ENCODE data around the gene CA12. TPM values are rescaled to one million over a fixed set of nuclear protein-coding genes. Genes with fewer than 3 reads are reported as not detected.

The CA12 gene
- total and polyA plus RNA-seq, 2 donors (not counting 3 experiments of a cell fraction or from before 2014, with no cell fraction given), result 1.1 to 5.9 TPM

DNA sequence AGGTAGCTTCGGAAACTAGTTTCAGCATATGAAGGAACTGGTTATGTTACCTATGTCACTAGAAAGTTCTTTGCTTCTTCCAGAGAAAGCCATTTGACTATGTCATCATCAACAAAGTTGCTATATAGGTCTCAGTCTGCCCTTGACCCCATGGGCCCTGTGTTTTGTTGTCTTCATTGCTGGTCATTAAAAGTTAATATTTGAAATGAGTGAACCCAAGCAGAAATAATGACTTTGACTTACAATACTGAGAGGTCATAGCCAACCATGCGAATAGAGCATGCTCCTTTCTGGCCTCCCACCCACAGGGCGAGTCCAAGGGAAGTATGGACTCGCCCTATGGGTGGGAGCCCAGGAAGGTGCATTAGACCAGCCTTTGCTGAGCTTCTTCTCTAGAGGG, 63.3 kb downstream of the CA12 start:
- no peaks in the 10 kb centered on the region for H3K4me1 ChIP-seq (ENCODE audit: control insufficient read depth, extremely low read depth, insufficient read depth, low read length)
- no peak overlapping the region for H3K4me3 ChIP-seq (replicated peaks in 1 of 3; ENCODE audit: insufficient read depth in 1 of 3, low read depth in 1 of 3, low read length in 3 of 3)
- H3K79me2 ChIP-seq (ENCODE audit: control insufficient read depth, insufficient read depth, low read length), result no peaks in the 10 kb centered on the region
- H3K36me3 ChIP-seq (ENCODE audit: control insufficient read depth in 2 of 2, extremely low read depth in 1 of 2, insufficient read depth in 2 of 2, low read length in 2 of 2), result no peaks in the 10 kb centered on the region
- intact Hi-C loops (cut with micrococcal nuclease) (no loop called here), dilution Hi-C loops (cut with MboI; ENCODE audit: extremely low pct_ligation_motif_present, low sequenced_read_pairs) (no loop called here)
- no TSS peak for BruUV-seq (replicated peaks)
- H2AFZ ChIP-seq (ENCODE audit: low read depth, low read length), result no peak overlapping the region
- H3K9me1 ChIP-seq (replicated peaks; ENCODE audit: control insufficient read depth, extremely low read depth, insufficient read depth, low read length), result no peaks in the 10 kb centered on the region
- H3K27ac ChIP-seq (ENCODE audit: insufficient read depth, low read depth, low read length), result no peak overlapping the region
- ChIA-PET POLR2A (no interaction called here), CTCF (no interaction called here)
- H3K9me3 ChIP-seq (replicated peaks; ENCODE audit: control insufficient read depth, insufficient read depth, low read length), result no peaks in the 10 kb centered on the region
- TF ChIP-seq, protein P1, sequence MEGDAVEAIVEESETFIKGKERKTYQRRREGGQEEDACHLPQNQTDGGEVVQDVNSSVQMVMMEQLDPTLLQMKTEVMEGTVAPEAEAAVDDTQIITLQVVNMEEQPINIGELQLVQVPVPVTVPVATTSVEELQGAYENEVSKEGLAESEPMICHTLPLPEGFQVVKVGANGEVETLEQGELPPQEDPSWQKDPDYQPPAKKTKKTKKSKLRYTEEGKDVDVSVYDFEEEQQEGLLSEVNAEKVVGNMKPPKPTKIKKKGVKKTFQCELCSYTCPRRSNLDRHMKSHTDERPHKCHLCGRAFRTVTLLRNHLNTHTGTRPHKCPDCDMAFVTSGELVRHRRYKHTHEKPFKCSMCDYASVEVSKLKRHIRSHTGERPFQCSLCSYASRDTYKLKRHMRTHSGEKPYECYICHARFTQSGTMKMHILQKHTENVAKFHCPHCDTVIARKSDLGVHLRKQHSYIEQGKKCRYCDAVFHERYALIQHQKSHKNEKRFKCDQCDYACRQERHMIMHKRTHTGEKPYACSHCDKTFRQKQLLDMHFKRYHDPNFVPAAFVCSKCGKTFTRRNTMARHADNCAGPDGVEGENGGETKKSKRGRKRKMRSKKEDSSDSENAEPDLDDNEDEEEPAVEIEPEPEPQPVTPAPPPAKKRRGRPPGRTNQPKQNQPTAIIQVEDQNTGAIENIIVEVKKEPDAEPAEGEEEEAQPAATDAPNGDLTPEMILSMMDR (IDR thresholded peaks at IDR 0.05; ENCODE audit: extremely low read depth in 1 of 2, insufficient read depth in 1 of 2, low read depth in 1 of 2, low read length in 2 of 2), result no peak
- TF ChIP-seq POLR2AphosphoS5 (IDR thresholded peaks at IDR 0.05; ENCODE audit: insufficient read depth, low read depth, low read length), result no peak
- TF ChIP-seq MYC (IDR thresholded peaks at IDR 0.05; ENCODE audit: low read depth, low read length), result no peak
- no peak for TF ChIP-seq GATA2 (IDR thresholded peaks at IDR 0.05; ENCODE audit: insufficient read depth, insufficient read length, low read depth, low read length)
- no peak for TF ChIP-seq EZH2 (IDR thresholded peaks at IDR 0.05; ENCODE audit: borderline replicate concordance, low read depth, low read length, severe bottlenecking)
- TF ChIP-seq JUN (IDR thresholded peaks at IDR 0.05; ENCODE audit: borderline replicate concordance, insufficient read depth, insufficient read length, low read depth), result no peak
- no peak for TF ChIP-seq FOS (IDR thresholded peaks at IDR 0.05; ENCODE audit: borderline replicate concordance, insufficient read depth, low read length)
- TF ChIP-seq POLR2A (IDR thresholded peaks at IDR 0.05; ENCODE audit: low read depth, low read length), result no peak
- TF ChIP-seq, protein P2, sequence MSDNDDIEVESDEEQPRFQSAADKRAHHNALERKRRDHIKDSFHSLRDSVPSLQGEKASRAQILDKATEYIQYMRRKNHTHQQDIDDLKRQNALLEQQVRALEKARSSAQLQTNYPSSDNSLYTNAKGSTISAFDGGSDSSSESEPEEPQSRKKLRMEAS (IDR thresholded peaks at IDR 0.05; ENCODE audit: insufficient read depth, insufficient read length), result no peak
- no peaks in the 10 kb centered on the region for H4K20me1 ChIP-seq (replicated peaks; ENCODE audit: control insufficient read depth, extremely low read depth, insufficient read depth, low read length)
- FAIRE-seq (no peak), DNase-seq (ENCODE audit: low read depth, low spot score) (no peak)
- no peak overlapping the region for H3K9ac ChIP-seq (replicated peaks; ENCODE audit: extremely low read depth, insufficient read depth, low read length)
- no peak overlapping the region for H3K4me2 ChIP-seq (ENCODE audit: insufficient read depth, low read length)
- no peaks in the 10 kb centered on the region for H3K27me3 ChIP-seq (ENCODE audit: control insufficient read depth in 2 of 2, insufficient read depth in 2 of 2, low read length in 2 of 2)

Data from endothelial cell of umbilical vein (primary cell).